ENCODE measurements around the gene TARDBP.
A peak's percentile ranks its signal among the peaks of the same experiment; 100 is the strongest.
"Not testable (repeated sequence)": the region's sequence is repeated elsewhere in the genome, so short reads cannot be mapped to it uniquely, and the experiment has no call there.

TARDBP gene

DNA sequence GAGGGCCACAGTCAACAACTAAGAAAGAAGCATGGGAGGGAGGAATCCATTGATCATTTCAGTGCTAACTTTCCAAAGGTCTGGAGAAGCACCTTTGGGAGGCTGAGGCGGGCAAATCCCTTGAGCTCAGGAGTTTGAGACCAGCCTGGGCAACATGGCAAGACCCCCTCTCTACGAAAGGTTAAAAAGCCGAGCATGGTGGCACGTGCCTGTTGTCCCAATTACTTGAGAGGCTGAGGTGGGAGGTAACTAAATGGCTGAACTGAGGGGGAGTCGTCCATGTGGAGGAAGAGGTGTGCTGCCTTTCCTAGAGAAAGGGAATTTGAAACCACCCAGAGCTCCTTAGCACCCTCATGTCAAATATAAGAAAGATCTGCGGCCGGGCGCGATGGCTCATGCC lies 18.4 kb downstream of the TARDBP start:
- DNase-seq (ENCODE audit: low read depth), result no peak
- H3K4me3 ChIP-seq (ENCODE audit: low read depth, low read length), result no peak overlapping the region
- no peak for TF ChIP-seq CTCF (IDR thresholded peaks at IDR 0.05; ENCODE audit: low read depth, low read length, missing control alignments)

- DNase-seq (ENCODE audit: low read depth), result no peak
- no peak overlapping the region for H3K4me3 ChIP-seq (ENCODE audit: low read depth, low read length)
- TF ChIP-seq CTCF (IDR thresholded peaks at IDR 0.05; ENCODE audit: low read depth, low read length, missing control alignments), result no peak
Measured at GRCh38 chr1:11031624-11032262, 19.3 kb downstream of the TARDBP start.

DNA sequence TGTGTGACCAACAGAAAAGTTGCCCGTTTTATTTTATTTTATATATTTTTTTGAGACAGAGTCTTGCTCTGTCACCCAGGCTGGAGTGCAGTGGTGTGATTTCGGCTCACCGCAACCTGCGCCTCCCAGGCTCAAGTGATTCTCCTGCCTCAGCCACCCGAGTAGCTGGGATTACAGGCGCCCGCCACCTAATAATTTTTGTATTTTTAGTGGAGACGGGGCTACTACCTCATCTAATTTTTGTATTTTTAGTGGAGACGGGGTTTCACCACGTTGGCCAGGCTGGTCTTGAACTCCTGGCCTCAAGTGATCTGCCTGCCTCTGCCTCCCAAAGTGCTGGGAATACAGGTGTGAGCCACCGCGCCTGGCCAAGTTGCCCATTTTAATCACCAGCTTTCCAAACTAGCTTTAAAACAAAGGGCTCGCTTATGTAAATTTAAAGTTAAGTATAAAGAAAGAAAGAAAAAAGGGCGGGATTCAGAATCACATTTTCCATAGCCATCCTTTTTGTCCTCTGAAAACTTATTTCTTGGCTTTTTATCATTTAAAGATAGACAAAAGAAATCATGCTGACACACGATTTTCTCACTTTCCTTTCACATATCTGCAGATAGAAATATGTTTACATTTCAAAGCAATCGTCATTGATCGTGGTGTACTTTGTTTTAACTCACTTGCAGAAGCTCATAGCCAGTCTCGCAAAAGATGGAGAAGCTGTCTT lies 24.7 kb downstream of the TARDBP start:
- not testable (repeated sequence) for H3K4me3 ChIP-seq (ENCODE audit: low read depth, low read length); DNase-seq (ENCODE audit: low read depth)

DNA sequence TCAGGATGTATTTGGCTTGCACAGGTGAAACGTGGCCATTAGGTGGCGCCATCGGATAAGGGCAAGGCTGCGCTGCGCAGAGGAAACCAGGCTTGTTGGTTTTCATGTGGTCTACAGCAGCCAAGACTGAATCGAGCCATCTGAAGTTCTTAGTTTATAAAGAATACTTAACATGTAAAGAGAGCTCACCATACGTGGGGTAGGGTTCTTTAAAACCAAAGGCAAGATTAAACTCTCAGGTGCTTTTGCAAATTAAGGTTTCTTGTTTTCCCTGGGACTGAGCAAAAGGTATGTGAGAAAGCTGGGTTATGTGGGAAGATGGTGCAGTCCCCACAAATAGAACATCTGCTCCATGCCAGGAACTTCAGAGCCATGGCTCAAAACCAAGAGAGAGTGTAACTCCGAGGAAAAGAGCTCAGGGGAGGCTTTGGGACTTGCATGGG lies 25.3 kb downstream of the TARDBP start:
- H3K4me3 ChIP-seq (ENCODE audit: low read depth, low read length), result no peak overlapping the region
- TF ChIP-seq CTCF (IDR thresholded peaks at IDR 0.05; ENCODE audit: low read depth, low read length, missing control alignments), result peak; percentile 95
- DNase-seq (ENCODE audit: low read depth), result peak; percentile 64

GRCh38 chr1:11039351-11040104 lies 27.1 kb downstream of the TARDBP start:
- DNase-seq (ENCODE audit: low read depth), result no peak
- no peak overlapping the region for H3K4me3 ChIP-seq (ENCODE audit: low read depth, low read length)
- TF ChIP-seq CTCF (IDR thresholded peaks at IDR 0.05; ENCODE audit: low read depth, low read length, missing control alignments), result no peak

DNA sequence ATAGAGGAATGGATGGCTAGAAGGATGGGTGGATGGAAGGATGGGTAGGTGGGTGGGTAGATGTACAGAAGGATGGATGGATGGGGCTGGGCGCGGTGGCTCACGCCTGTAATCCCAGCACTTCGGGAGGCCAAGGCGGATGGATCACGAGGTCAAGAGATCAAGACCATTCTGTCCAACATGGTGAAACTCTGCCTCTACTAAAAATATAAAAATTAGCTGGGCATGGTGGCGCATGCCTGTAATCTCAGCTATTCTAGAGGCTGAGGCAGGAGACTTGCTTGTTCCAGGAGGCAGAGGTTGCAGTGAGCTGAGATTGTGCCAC lies 27.6 kb downstream of the TARDBP start:
- DNase-seq (ENCODE audit: low read depth); H3K4me3 ChIP-seq (ENCODE audit: low read depth, low read length): not testable (repeated sequence)

GRCh38 chr1:11041048-11041447 lies 28.6 kb downstream of the TARDBP start:
- H3K4me3 ChIP-seq (ENCODE audit: low read depth, low read length), result no peak overlapping the region
- no peak for DNase-seq (ENCODE audit: low read depth)
- no peak for TF ChIP-seq CTCF (IDR thresholded peaks at IDR 0.05; ENCODE audit: low read depth, low read length, missing control alignments)

Measured in GM12864 (cell line).